ENCODE data around the gene MTX3. TPM values are rescaled to one million over a fixed set of nuclear protein-coding genes. Genes with fewer than 3 reads are reported as not detected.

The MTX3 gene
- total and polyA plus RNA-seq, 2 donors (not counting 3 experiments of a cell fraction or from before 2014, with no cell fraction given), result 2.9 to 8.3 TPM

DNA sequence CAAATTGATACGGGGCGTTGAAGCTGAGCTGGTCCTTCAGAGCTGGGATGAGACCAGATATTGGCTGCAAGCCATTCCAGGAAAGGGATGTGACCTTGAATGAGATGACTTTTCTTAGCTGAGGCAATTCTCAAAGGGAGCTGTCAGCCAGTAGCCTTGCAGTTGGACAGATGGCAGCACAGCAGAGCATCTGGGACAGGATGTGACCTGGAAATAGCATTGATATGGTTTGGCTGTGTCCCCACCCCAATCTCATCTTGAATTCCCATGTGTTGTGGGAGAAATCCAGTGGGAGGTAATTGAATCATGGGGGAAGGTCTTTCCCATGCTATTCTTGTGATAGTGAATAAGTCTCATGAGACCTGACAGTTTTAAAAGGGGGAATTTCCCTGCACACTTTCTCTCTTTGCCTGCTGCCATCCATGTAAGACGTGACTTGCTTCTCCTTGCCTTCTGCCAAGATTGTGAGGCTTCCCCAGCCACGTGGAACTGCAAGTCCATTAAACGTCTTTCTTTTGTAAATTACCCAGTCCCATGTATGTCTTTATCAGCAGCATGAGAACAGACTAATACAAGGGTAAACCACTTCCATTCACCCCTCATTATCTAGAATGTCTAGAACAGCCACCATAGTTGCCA is 19.8 kb upstream of the MTX3 start:
- no peaks in the 10 kb centered on the region for H3K9me1 ChIP-seq (replicated peaks; ENCODE audit: control insufficient read depth, extremely low read depth, insufficient read depth, low read length)
- no peak for DNase-seq (ENCODE audit: low read depth, low spot score)
- CTCF ChIA-PET, result no interaction called here

DNA sequence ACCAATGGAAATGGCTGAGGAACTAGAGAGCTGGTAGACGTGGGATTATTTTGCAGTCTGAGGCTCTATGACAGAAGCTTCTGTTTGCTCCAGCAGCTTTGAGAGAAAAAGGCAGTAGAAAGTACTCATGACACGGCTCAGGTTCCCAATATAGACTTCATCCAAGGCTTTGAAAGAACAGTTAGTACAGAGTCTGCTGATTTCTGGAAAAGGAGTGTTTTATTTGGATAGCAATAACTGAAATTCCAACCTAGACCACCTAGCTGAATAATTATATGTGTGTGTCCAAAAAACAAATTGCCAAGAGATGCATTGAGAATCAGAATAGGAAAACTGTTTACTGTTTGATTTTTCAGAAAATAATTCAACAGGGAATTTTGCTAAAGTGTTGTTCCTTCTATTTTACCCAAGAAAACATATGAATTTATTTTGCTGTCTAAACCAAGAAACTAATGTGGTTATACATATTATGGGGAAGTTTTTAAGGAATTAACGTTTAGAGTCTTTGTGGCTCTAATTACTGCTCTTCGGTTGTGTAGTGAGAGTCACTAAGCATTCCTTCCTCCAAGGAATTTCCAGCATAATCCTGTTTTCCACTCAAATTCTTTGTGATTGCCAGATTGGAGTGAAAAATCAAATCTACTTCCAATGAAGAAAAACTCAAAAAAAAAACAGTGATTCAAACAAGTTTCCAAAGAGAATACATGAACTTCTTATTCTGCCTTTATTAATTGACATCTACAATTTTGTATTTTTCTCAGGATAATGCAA is 18.1 kb upstream of the MTX3 start:
- intact Hi-C loops (cut with micrococcal nuclease), result no loop called here
- Histone ChIP-seq H2AFZ (ENCODE audit: low read depth, low read length) (no peak overlapping the region), H3K4me3 (replicated peaks in 1 of 3; ENCODE audit: insufficient read depth in 1 of 3, low read depth in 1 of 3, low read length in 3 of 3) (no peak overlapping the region), H3K9ac (replicated peaks; ENCODE audit: extremely low read depth, insufficient read depth, low read length) (no peak overlapping the region), H4K20me1 (replicated peaks; ENCODE audit: control insufficient read depth, extremely low read depth, insufficient read depth, low read length) (no peaks in the 10 kb centered on the region), H3K27me3 (ENCODE audit: control insufficient read depth in 2 of 2, insufficient read depth in 2 of 2, low read length in 2 of 2) (no peaks in the 10 kb centered on the region), H3K4me2 (ENCODE audit: insufficient read depth, low read length) (no peak overlapping the region), H3K9me1 (replicated peaks; ENCODE audit: control insufficient read depth, extremely low read depth, insufficient read depth, low read length) (no peaks in the 10 kb centered on the region), H3K36me3 (ENCODE audit: control insufficient read depth in 2 of 2, extremely low read depth in 1 of 2, insufficient read depth in 2 of 2, low read length in 2 of 2) (no peaks in the 10 kb centered on the region), H3K27ac (ENCODE audit: insufficient read depth, low read depth, low read length) (no peak overlapping the region), H3K4me1 (ENCODE audit: control insufficient read depth, extremely low read depth, insufficient read depth, low read length) (no peaks in the 10 kb centered on the region), H3K79me2 (ENCODE audit: control insufficient read depth, insufficient read depth, low read length) (no peaks in the 10 kb centered on the region), H3K9me3 (replicated peaks; ENCODE audit: control insufficient read depth, insufficient read depth, low read length) (no peaks in the 10 kb centered on the region)
- ChIA-PET CTCF (interaction anchor here (1.1 kb wide), 1 partner anchor 65 kb away, joined by 3 read pairs; no protein-coding TSS in a partner anchor), POLR2A (no interaction called here)
- FAIRE-seq (no peak), DNase-seq (ENCODE audit: low read depth, low spot score) (no peak)
- BruUV-seq (replicated peaks), result no TSS peak
- dilution Hi-C loops (cut with MboI; ENCODE audit: extremely low pct_ligation_motif_present, low sequenced_read_pairs), result no loop called here
- TF ChIP-seq, protein P1, sequence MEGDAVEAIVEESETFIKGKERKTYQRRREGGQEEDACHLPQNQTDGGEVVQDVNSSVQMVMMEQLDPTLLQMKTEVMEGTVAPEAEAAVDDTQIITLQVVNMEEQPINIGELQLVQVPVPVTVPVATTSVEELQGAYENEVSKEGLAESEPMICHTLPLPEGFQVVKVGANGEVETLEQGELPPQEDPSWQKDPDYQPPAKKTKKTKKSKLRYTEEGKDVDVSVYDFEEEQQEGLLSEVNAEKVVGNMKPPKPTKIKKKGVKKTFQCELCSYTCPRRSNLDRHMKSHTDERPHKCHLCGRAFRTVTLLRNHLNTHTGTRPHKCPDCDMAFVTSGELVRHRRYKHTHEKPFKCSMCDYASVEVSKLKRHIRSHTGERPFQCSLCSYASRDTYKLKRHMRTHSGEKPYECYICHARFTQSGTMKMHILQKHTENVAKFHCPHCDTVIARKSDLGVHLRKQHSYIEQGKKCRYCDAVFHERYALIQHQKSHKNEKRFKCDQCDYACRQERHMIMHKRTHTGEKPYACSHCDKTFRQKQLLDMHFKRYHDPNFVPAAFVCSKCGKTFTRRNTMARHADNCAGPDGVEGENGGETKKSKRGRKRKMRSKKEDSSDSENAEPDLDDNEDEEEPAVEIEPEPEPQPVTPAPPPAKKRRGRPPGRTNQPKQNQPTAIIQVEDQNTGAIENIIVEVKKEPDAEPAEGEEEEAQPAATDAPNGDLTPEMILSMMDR (IDR thresholded peaks at IDR 0.05; ENCODE audit: extremely low read depth in 1 of 2, insufficient read depth in 1 of 2, low read depth in 1 of 2, low read length in 2 of 2), result no peak
- TF ChIP-seq MYC (IDR thresholded peaks at IDR 0.05; ENCODE audit: low read depth, low read length), result no peak
- no peak for TF ChIP-seq POLR2AphosphoS5 (IDR thresholded peaks at IDR 0.05; ENCODE audit: insufficient read depth, low read depth, low read length)
- TF ChIP-seq GATA2 (IDR thresholded peaks at IDR 0.05; ENCODE audit: insufficient read depth, insufficient read length, low read depth, low read length), result no peak
- no peak for TF ChIP-seq JUN (IDR thresholded peaks at IDR 0.05; ENCODE audit: borderline replicate concordance, insufficient read depth, insufficient read length, low read depth)
- TF ChIP-seq FOS (IDR thresholded peaks at IDR 0.05; ENCODE audit: borderline replicate concordance, insufficient read depth, low read length), result no peak
- TF ChIP-seq, protein P2, sequence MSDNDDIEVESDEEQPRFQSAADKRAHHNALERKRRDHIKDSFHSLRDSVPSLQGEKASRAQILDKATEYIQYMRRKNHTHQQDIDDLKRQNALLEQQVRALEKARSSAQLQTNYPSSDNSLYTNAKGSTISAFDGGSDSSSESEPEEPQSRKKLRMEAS (IDR thresholded peaks at IDR 0.05; ENCODE audit: insufficient read depth, insufficient read length), result no peak

More for the DNA sequence above, 19.8 kb upstream of the MTX3 start:
- intact Hi-C loops (cut with micrococcal nuclease), result no loop called here
- Histone ChIP-seq H3K27me3 (ENCODE audit: control insufficient read depth in 2 of 2, insufficient read depth in 2 of 2, low read length in 2 of 2) (no peaks in the 10 kb centered on the region), H3K9me3 (replicated peaks; ENCODE audit: control insufficient read depth, insufficient read depth, low read length) (no peaks in the 10 kb centered on the region), H3K79me2 (ENCODE audit: control insufficient read depth, insufficient read depth, low read length) (no peaks in the 10 kb centered on the region), H3K27ac (ENCODE audit: insufficient read depth, low read depth, low read length) (no peak overlapping the region), H4K20me1 (replicated peaks; ENCODE audit: control insufficient read depth, extremely low read depth, insufficient read depth, low read length) (no peaks in the 10 kb centered on the region), H3K36me3 (ENCODE audit: control insufficient read depth in 2 of 2, extremely low read depth in 1 of 2, insufficient read depth in 2 of 2, low read length in 2 of 2) (no peaks in the 10 kb centered on the region), H3K4me1 (ENCODE audit: control insufficient read depth, extremely low read depth, insufficient read depth, low read length) (no peaks in the 10 kb centered on the region), H2AFZ (ENCODE audit: low read depth, low read length) (no peak overlapping the region), H3K4me3 (replicated peaks in 1 of 3; ENCODE audit: insufficient read depth in 1 of 3, low read depth in 1 of 3, low read length in 3 of 3) (no peak overlapping the region), H3K9ac (replicated peaks; ENCODE audit: extremely low read depth, insufficient read depth, low read length) (no peak overlapping the region), H3K4me2 (ENCODE audit: insufficient read depth, low read length) (no peak overlapping the region)
- no peak for FAIRE-seq
- BruUV-seq (replicated peaks), result no TSS peak
- POLR2A ChIA-PET, result no interaction called here
- no peak for TF ChIP-seq MYC (IDR thresholded peaks at IDR 0.05; ENCODE audit: low read depth, low read length)
- no peak for TF ChIP-seq POLR2AphosphoS5 (IDR thresholded peaks at IDR 0.05; ENCODE audit: insufficient read depth, low read depth, low read length)
- dilution Hi-C loops (cut with MboI; ENCODE audit: extremely low pct_ligation_motif_present, low sequenced_read_pairs), result no loop called here
